Measurements from ENCODE around the gene SATL1.

DNA sequence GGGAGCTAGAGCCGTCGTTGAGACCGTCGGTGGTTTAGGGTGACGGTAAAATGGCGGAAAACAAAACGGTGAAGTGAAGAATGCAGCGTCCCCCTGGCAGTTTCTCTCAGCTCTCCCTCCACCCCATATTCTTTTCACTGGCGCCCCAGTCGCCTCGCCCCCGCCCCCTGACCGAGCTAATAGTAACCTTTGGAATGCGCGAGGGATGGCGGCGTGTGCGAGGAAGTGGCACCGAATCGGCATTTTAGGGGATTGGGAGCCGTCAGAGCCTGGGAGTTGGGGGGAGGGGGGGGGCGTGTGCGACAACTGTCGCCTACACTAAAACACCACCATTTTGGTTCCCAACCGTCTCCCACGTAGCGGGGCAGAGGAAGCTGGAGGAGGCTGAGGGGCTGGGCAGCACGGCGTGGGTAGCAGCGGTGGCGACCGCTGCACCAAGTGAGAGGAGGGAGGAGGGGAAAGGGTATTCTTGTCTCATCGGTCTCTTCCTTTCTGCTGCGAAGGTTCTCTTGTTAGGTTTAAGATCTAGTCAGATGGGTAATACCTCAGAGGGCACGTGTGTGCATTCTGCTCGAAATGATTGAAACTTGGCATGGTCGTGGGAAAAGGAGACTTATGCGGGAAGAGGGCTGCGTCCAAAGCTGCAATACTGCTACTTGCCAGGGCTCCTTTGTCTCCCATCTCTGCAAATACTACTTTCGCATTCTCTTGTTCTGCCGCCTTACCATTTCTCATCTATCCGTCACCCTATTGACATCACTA, 1.1 kb upstream of the SATL1 start:
- TF ChIP-seq, protein P1, sequence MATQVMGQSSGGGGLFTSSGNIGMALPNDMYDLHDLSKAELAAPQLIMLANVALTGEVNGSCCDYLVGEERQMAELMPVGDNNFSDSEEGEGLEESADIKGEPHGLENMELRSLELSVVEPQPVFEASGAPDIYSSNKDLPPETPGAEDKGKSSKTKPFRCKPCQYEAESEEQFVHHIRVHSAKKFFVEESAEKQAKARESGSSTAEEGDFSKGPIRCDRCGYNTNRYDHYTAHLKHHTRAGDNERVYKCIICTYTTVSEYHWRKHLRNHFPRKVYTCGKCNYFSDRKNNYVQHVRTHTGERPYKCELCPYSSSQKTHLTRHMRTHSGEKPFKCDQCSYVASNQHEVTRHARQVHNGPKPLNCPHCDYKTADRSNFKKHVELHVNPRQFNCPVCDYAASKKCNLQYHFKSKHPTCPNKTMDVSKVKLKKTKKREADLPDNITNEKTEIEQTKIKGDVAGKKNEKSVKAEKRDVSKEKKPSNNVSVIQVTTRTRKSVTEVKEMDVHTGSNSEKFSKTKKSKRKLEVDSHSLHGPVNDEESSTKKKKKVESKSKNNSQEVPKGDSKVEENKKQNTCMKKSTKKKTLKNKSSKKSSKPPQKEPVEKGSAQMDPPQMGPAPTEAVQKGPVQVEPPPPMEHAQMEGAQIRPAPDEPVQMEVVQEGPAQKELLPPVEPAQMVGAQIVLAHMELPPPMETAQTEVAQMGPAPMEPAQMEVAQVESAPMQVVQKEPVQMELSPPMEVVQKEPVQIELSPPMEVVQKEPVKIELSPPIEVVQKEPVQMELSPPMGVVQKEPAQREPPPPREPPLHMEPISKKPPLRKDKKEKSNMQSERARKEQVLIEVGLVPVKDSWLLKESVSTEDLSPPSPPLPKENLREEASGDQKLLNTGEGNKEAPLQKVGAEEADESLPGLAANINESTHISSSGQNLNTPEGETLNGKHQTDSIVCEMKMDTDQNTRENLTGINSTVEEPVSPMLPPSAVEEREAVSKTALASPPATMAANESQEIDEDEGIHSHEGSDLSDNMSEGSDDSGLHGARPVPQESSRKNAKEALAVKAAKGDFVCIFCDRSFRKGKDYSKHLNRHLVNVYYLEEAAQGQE (IDR thresholded peaks at IDR 0.05; ENCODE audit: low read depth), result no peak
- TF ChIP-seq, protein P2, sequence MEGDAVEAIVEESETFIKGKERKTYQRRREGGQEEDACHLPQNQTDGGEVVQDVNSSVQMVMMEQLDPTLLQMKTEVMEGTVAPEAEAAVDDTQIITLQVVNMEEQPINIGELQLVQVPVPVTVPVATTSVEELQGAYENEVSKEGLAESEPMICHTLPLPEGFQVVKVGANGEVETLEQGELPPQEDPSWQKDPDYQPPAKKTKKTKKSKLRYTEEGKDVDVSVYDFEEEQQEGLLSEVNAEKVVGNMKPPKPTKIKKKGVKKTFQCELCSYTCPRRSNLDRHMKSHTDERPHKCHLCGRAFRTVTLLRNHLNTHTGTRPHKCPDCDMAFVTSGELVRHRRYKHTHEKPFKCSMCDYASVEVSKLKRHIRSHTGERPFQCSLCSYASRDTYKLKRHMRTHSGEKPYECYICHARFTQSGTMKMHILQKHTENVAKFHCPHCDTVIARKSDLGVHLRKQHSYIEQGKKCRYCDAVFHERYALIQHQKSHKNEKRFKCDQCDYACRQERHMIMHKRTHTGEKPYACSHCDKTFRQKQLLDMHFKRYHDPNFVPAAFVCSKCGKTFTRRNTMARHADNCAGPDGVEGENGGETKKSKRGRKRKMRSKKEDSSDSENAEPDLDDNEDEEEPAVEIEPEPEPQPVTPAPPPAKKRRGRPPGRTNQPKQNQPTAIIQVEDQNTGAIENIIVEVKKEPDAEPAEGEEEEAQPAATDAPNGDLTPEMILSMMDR (IDR thresholded peaks at IDR 0.05 in 2 of 3, conservative IDR thresholded peaks at IDR 0.05 in 1 of 3; ENCODE audit: borderline replicate concordance in 1 of 3, insufficient read depth in 1 of 3, low read depth in 2 of 3, low read length in 2 of 3), result no peak
- TF ChIP-seq EZH2 (IDR thresholded peaks at IDR 0.05) (no peak), SIN3A (IDR thresholded peaks at IDR 0.05; ENCODE audit: low read depth) (no peak), POLR2A (IDR thresholded peaks at IDR 0.05; ENCODE audit: borderline replicate concordance, extremely low read depth, insufficient read depth, insufficient read length) (no peak), POLR2AphosphoS5 (IDR thresholded peaks at IDR 0.05; ENCODE audit: low read depth, low read length) (no peak), YY1 (IDR thresholded peaks at IDR 0.05; ENCODE audit: extremely low read depth, insufficient replicate concordance, low read depth, low read length) (no peak), SP1 (IDR thresholded peaks at IDR 0.05; ENCODE audit: low read depth) (no peak), EGR1 (IDR thresholded peaks at IDR 0.05; ENCODE audit: low read depth) (no peak), EZH2phosphoT487 (IDR thresholded peaks at IDR 0.05; ENCODE audit: borderline replicate concordance) (no peak), FOSL1 (IDR thresholded peaks at IDR 0.05; ENCODE audit: low read depth) (no peak), RAD21 (IDR thresholded peaks at IDR 0.05; ENCODE audit: low read depth) (no peak)
- TF ChIP-seq, protein P3, sequence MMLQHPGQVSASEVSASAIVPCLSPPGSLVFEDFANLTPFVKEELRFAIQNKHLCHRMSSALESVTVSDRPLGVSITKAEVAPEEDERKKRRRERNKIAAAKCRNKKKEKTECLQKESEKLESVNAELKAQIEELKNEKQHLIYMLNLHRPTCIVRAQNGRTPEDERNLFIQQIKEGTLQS (IDR thresholded peaks at IDR 0.05), result no peak
- TF ChIP-seq, protein P4, sequence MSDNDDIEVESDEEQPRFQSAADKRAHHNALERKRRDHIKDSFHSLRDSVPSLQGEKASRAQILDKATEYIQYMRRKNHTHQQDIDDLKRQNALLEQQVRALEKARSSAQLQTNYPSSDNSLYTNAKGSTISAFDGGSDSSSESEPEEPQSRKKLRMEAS (IDR thresholded peaks at IDR 0.05), result no peak

All from HCT116 (cell line).